Lower lobe of right lung (tissue), 2 donors: ENCODE measurements around the gene CLEC5A. TPM values are rescaled to one million over a fixed set of nuclear protein-coding genes. Genes with fewer than 3 reads are reported as not detected.

Experiments
- ATAC-seq, 2 donors: fragments of 200-7000 bp; cut with Tn5 transposase; one replicate each; pipeline ENCODE4 v1.9.1; 2020 to 2022; ENCODE audit warnings: mild to moderate bottlenecking in 2 of 2, moderate library complexity in 2 of 2
- DNase-seq: peaks from one replicate; pipeline ENCODE4 v3.0.0-alpha.2; 2020
- H3K27ac ChIP-seq: fragments of 200-600 bp; one replicate; pipeline ENCODE4 v1.8.0; 2022
- H3K27me3 ChIP-seq: fragments of 200-600 bp; one replicate; pipeline ENCODE4 v1.8.0; 2022; ENCODE audit warnings: low read depth
- H3K36me3 ChIP-seq: fragments of 200-600 bp; one replicate; pipeline ENCODE4 v1.8.0; 2022; ENCODE audit warnings: mild to moderate bottlenecking
- H3K4me1 ChIP-seq: fragments of 200-600 bp; one replicate; pipeline ENCODE4 v1.8.0; 2022
- H3K4me3 ChIP-seq: fragments of 200-600 bp; one replicate; pipeline ENCODE4 v1.8.0; 2022; ENCODE audit warnings: mild to moderate bottlenecking
- H3K9me3 ChIP-seq: fragments of 200-600 bp; one replicate; pipeline ENCODE4 v1.8.0; 2022
- intact Hi-C: fragments of 100-400 bp; cut with DNase I; formaldehyde crosslinking; loops from one replicate; pipeline ENCODE4 v1.11.0; 2022
- total RNA-seq: library from RNA; stranded (reverse); fragmentation: NEBNext Ultra II Directional; extraction: Animal tissue kit (Norgen Biotek cat#: 25700); gene quantifications from one replicate; pipeline ENCODE4 v1.2.1, GENCODE V29; 2021
- TF ChIP-seq, protein P1 (sequence below): fragments of 200-600 bp; IDR thresholded peaks from one replicate; pipeline ENCODE4 v1.8.0; 2022; ENCODE audit warnings: antibody characterized with exemption, mild to moderate bottlenecking
- donor health status: DM: no; HTN: yes; CAD: no; lungs with severe emphysema.

CLEC5A gene
- total RNA-seq, 1 donor from 2014 or later: 7.5 TPM

DNA sequence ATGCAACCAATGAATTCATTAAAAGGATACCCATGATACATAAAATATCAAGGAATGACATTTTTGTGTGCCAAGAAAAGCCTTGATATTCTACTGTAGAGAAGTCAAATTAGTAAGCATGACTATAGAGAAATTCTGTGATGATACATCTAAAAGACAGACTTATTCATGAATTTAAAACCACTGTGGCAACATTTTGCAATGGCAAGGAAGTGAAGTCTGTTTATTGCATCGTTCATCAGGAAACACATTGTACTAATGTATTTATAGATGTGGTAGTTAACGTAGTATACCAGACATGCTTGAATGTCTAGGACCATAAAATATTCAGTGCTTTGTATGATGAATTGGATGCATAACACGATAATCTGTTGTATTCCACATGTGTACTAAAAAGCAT is 9.3 kb upstream of the CLEC5A start:
- TF ChIP-seq, protein P1, sequence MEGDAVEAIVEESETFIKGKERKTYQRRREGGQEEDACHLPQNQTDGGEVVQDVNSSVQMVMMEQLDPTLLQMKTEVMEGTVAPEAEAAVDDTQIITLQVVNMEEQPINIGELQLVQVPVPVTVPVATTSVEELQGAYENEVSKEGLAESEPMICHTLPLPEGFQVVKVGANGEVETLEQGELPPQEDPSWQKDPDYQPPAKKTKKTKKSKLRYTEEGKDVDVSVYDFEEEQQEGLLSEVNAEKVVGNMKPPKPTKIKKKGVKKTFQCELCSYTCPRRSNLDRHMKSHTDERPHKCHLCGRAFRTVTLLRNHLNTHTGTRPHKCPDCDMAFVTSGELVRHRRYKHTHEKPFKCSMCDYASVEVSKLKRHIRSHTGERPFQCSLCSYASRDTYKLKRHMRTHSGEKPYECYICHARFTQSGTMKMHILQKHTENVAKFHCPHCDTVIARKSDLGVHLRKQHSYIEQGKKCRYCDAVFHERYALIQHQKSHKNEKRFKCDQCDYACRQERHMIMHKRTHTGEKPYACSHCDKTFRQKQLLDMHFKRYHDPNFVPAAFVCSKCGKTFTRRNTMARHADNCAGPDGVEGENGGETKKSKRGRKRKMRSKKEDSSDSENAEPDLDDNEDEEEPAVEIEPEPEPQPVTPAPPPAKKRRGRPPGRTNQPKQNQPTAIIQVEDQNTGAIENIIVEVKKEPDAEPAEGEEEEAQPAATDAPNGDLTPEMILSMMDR: no peak
- ATAC-seq (peak; percentile 37 to 60), DNase-seq (no peak)
- H3K36me3 ChIP-seq: no peaks in the 10 kb centered on the region
- H3K27me3 ChIP-seq: no peaks in the 10 kb centered on the region
- H3K4me1 ChIP-seq: peaks cover 4% of the 10 kb centered on the region
- no peak overlapping the region for H3K27ac ChIP-seq
- no peaks in the 10 kb centered on the region for H3K9me3 ChIP-seq
- no peak overlapping the region for H3K4me3 ChIP-seq
- intact Hi-C loops: no loop called here

DNA sequence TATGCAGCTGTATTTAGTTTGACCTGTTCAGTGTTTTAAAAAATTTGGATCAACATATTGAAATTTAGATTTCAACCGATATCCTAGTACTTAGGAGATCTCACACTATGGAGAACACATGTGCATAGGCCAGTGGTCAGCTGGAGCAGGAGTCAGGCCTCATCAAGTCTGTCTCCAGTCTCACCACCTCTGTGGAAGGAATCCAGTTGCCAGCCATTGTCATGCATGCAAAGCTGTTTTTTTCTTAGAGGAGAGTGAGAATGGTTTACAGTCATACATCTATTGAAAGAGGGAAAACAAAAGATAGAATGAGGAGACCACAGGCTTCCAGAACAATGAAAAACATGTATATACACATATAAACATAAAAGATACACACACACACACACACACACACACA is 7.6 kb upstream of the CLEC5A start:
- intact Hi-C loops: no loop called here
- ATAC-seq: no peak
- Histone ChIP-seq H3K9me3 (no peaks in the 10 kb centered on the region), H3K4me1 (no peaks in the 10 kb centered on the region), H3K27me3 (no peaks in the 10 kb centered on the region), H3K36me3 (no peaks in the 10 kb centered on the region), H3K4me3 (no peak overlapping the region), H3K27ac (no peak overlapping the region)
- TF ChIP-seq, protein P1: no peak
- DNase-seq: no peak

DNA sequence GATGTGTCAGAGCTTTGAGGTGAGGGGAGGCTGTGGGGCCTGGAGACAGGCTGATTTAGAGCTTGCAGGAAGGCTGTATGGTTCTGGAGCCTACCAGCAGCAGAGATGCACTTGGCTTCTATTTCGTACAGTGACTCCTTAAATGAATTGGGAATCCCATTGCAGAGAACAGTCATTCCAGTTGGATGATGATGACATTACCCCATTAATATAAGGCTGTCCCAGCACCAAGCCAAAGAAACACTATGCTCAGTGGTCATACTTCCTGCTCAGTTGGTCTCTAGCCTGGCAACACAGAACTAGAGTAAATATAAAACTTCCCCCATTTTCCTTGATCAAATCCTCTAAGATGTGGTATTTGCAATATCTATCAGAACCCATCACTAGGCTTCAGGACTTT is 5.7 kb upstream of the CLEC5A start:
- Histone ChIP-seq H3K4me1 (no peaks in the 10 kb centered on the region), H3K27ac (no peak overlapping the region), H3K27me3 (no peaks in the 10 kb centered on the region), H3K36me3 (no peaks in the 10 kb centered on the region), H3K4me3 (no peak overlapping the region), H3K9me3 (no peaks in the 10 kb centered on the region)
- intact Hi-C loops: no loop called here
- TF ChIP-seq, protein P1: no peak
- ATAC-seq: no peak
- DNase-seq: no peak

DNA sequence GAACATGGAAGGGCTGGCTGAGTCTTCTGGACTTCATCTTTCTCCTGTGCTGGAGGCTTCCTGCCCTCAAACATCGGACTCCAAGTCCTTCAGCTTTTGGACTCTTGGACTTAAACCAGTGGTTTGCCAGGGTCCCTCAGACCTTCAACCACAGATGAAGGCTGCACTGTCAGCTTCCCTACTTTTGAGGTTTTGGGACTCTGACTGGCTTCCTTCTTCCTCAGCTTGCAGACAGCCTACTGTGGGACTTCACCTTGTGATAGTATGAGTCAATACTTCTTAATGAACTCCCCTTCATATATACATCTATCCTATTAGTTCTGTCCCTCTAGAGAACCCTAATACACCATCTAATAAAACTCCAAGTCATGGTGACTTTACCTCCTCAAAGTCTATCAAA is 4.0 kb upstream of the CLEC5A start:
- Histone ChIP-seq H3K4me1 (no peaks in the 10 kb centered on the region), H3K27me3 (no peaks in the 10 kb centered on the region), H3K4me3 (no peak overlapping the region), H3K36me3 (no peaks in the 10 kb centered on the region), H3K9me3 (no peaks in the 10 kb centered on the region), H3K27ac (no peak overlapping the region)
- TF ChIP-seq, protein P1: no peak
- DNase-seq (no peak), ATAC-seq (no peak)
- intact Hi-C loops: no loop called here

DNA sequence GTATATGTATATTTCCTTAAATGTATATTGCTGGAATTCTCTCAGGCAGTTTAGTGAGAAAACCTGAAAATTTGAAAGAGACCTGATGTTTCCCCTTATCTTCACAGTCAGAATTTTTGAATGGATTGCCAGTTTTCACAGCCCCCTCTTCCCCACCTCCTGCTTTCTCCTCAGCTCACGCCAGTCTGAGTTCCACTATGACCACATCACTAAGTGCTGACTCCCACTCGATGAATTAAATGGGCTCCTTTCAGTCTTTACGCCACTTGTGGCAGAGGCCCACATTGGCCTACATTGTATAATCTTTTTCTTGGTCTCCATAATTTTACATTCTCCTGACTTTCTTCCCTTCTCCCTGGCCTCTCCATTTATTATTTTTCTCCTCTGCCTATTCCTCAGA is 3.1 kb upstream of the CLEC5A start:
- DNase-seq: no peak
- no peak overlapping the region for H3K4me3 ChIP-seq
- no peak for ATAC-seq
- no peak overlapping the region for H3K27ac ChIP-seq
- no peaks in the 10 kb centered on the region for H3K36me3 ChIP-seq
- TF ChIP-seq, protein P1: no peak
- no peaks in the 10 kb centered on the region for H3K9me3 ChIP-seq
- intact Hi-C loops: no loop called here
- H3K4me1 ChIP-seq: no peaks in the 10 kb centered on the region
- no peaks in the 10 kb centered on the region for H3K27me3 ChIP-seq

DNA sequence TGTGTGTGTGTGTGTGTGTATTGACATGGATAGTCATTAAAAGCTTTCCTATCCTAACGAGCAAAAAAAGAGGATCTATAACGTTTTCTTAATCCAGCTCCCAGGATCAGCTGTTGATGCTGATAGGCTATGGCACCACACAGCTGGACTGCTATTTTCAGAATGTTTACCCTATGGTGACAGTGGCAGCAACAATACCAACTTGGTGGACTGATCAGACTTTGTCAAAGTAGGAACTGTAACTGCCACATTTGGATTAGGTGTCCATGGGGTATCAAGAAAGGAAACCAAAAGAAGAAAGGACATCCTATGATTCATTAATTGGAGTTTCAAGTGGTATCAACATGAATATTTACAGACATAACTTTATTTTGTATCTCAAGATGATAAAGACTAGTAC is 2.7 kb upstream of the CLEC5A start:
- no peak for DNase-seq
- Histone ChIP-seq H3K27me3 (no peaks in the 10 kb centered on the region), H3K27ac (no peak overlapping the region), H3K9me3 (no peaks in the 10 kb centered on the region), H3K4me3 (no peak overlapping the region), H3K36me3 (no peaks in the 10 kb centered on the region), H3K4me1 (no peaks in the 10 kb centered on the region)
- no peak for ATAC-seq
- TF ChIP-seq, protein P1: no peak
- intact Hi-C loops: no loop called here
